ENCODE data around the gene TRIM67.

Gene TRIM67

GRCh38 chr1:231159963-231160761, 1.7 kb upstream of the TRIM67 start:
- TF ChIP-seq CTCF (IDR thresholded peaks at IDR 0.05) = no peak
- Histone ChIP-seq H3K36me3 (no peaks in the 10 kb centered on the region), H3K9me3 (no peaks in the 10 kb centered on the region), H3K27me3 (peaks cover 100% of the 10 kb centered on the region), H3K4me1 (ENCODE audit: control insufficient read depth in 1 of 2, insufficient read depth in 1 of 2, low read depth in 1 of 2, low read length in 1 of 2) (peaks cover 0 to 3% of the 10 kb centered on the region in 2 experiments), H3K4me3 (ENCODE audit: low read depth in 1 of 2, low read length in 1 of 2) (no peak overlapping the region), H3K27ac (no peak overlapping the region)

GRCh38 chr1:231160895-231161666, 777 bp upstream of the TRIM67 start:
- H3K27ac ChIP-seq = no peak overlapping the region
- TF ChIP-seq CTCF (IDR thresholded peaks at IDR 0.05) = no peak
- no peaks in the 10 kb centered on the region for H3K9me3 ChIP-seq
- no peak overlapping the region for H3K4me3 ChIP-seq (ENCODE audit: low read depth in 1 of 2, low read length in 1 of 2)
- peaks cover 0 to 3% of the 10 kb centered on the region in 2 experiments for H3K4me1 ChIP-seq (ENCODE audit: control insufficient read depth in 1 of 2, insufficient read depth in 1 of 2, low read depth in 1 of 2, low read length in 1 of 2)
- H3K36me3 ChIP-seq = no peaks in the 10 kb centered on the region
- peaks cover 100% of the 10 kb centered on the region for H3K27me3 ChIP-seq

- peaks cover 97% of the 10 kb centered on the region for H3K27me3 ChIP-seq
- no peaks in the 10 kb centered on the region for H3K36me3 ChIP-seq
- TF ChIP-seq CTCF (IDR thresholded peaks at IDR 0.05) = no peak
- peaks cover 0 to 3% of the 10 kb centered on the region in 2 experiments for H3K4me1 ChIP-seq (ENCODE audit: control insufficient read depth in 1 of 2, insufficient read depth in 1 of 2, low read depth in 1 of 2, low read length in 1 of 2)
- H3K4me3 ChIP-seq (ENCODE audit: low read depth in 1 of 2, low read length in 1 of 2) = no peak overlapping the region
- H3K27ac ChIP-seq = no peak overlapping the region
- H3K9me3 ChIP-seq = no peaks in the 10 kb centered on the region
These were observed 575 bp downstream of the TRIM67 start for GRCh38 chr1:231162297-231162969.

GRCh38 chr1:231162970-231163829, 1.3 kb downstream of the TRIM67 start:
- TF ChIP-seq CTCF (IDR thresholded peaks at IDR 0.05) = no peak
- H3K27me3 ChIP-seq = peaks cover 97% of the 10 kb centered on the region
- no peak overlapping the region for H3K27ac ChIP-seq
- no peaks in the 10 kb centered on the region for H3K9me3 ChIP-seq
- H3K4me1 ChIP-seq (ENCODE audit: control insufficient read depth in 1 of 2, insufficient read depth in 1 of 2, low read depth in 1 of 2, low read length in 1 of 2) = peaks cover 0 to 3% of the 10 kb centered on the region in 2 experiments
- H3K4me3 ChIP-seq (ENCODE audit: low read depth in 1 of 2, low read length in 1 of 2) = no peak overlapping the region
- no peaks in the 10 kb centered on the region for H3K36me3 ChIP-seq

All from neutrophil (primary cell).